ENCODE results near the gene TOMT. TPM values are rescaled to one million over a fixed set of nuclear protein-coding genes. Genes with fewer than 3 reads are reported as not detected.

Gene TOMT
- total RNA-seq, 1 experiment from 2014 or later, result not detected

Other genes starting within 250 kb of the TOMT start
- gene DEFB131B, start 227.5 kb upstream of the TOMT start, total RNA-seq (2014; rRNA removed; shearing (Covaris generic)), result not detected in 2 replicates
- gene XNDC1N, start 177.3 kb upstream of the TOMT start, total RNA-seq (2014; rRNA removed; shearing (Covaris generic)), result 6.3 and 6.8 TPM in 2 replicates
- gene RNF121, start 176.9 kb upstream of the TOMT start, total RNA-seq (2014; rRNA removed; shearing (Covaris generic)), result 22.4 and 27.2 TPM in 2 replicates
- 0.59 and 1.9 TPM in 2 replicates for gene IL18BP, start 107.0 kb upstream of the TOMT start, total RNA-seq (2014; rRNA removed; shearing (Covaris generic))
- gene NUMA1, start 25.4 kb upstream of the TOMT start, total RNA-seq (2014; rRNA removed; shearing (Covaris generic)), result 109 and 130 TPM in 2 replicates
- 12.0 and 12.2 TPM in 2 replicates for gene LRRC51, start 25.1 kb upstream of the TOMT start, total RNA-seq (2014; rRNA removed; shearing (Covaris generic))
- 97.3 and 111 TPM in 2 replicates for gene LAMTOR1, start 2.6 kb upstream of the TOMT start, total RNA-seq (2014; rRNA removed; shearing (Covaris generic))
- gene ANAPC15, start 6.8 kb downstream of the TOMT start, total RNA-seq (2014; rRNA removed; shearing (Covaris generic)), result 67.8 and 78.1 TPM in 2 replicates
- not detected in 2 replicates for gene FOLR3, start 29.8 kb downstream of the TOMT start, total RNA-seq (2014; rRNA removed; shearing (Covaris generic))
- 0.10 TPM in 1 of 2 replicates, not detected in the other for gene FOLR1, start 86.2 kb downstream of the TOMT start, total RNA-seq (2014; rRNA removed; shearing (Covaris generic))
- gene FOLR2, start 110.9 kb downstream of the TOMT start, total RNA-seq (2014; rRNA removed; shearing (Covaris generic)), result not detected in 2 replicates
- gene INPPL1, start 118.8 kb downstream of the TOMT start, total RNA-seq (2014; rRNA removed; shearing (Covaris generic)), result 25.7 and 29.4 TPM in 2 replicates
- not detected in 2 replicates for gene PHOX2A, start 138.3 kb downstream of the TOMT start, total RNA-seq (2014; rRNA removed; shearing (Covaris generic))